22Rv1 (cell line): ENCODE measurements around the gene JMJD1C.

Experiments used
- CTCF ChIP-seq: fragments of 450-650 bp; IDR thresholded peaks from 2 replicates; pipeline ENCODE4 v1.5.1; 2017; ENCODE audit warnings: mild to moderate bottlenecking
- ZFX ChIP-seq: fragments of 450-650 bp; IDR thresholded peaks from 2 replicates; pipeline ENCODE4 v1.6.1; 2017; ENCODE audit warnings: antibody characterized with exemption, borderline replicate concordance

GRCh38 chr10:63470928-63471327 is 5.2 kb upstream of the JMJD1C start:
- TF ChIP-seq CTCF (no peak), ZFX (no peak)
